GM21447 (cell line): ENCODE results near the gene PCNP.
A peak's percentile ranks its signal among the peaks of the same experiment; 100 is the strongest.
"Not testable (repeated sequence)": the region's sequence is repeated elsewhere in the genome, so short reads cannot be mapped to it uniquely, and the experiment has no call there.

Source experiments
- ATAC-seq: cut with Tn5 transposase; IDR thresholded peaks from one replicate; pipeline ENCODE4 v1.9.1; 2021; ENCODE audit not compliant: unreplicated experiment

Gene PCNP

GRCh38 chr3:101573449-101574387 is at the start of gene PCNP:
PCNP (plus strand) TSS chr3:101574180; CDS start chr3:101574216, 36 bp downstream.
- ATAC-seq = peak; percentile 87

DNA sequence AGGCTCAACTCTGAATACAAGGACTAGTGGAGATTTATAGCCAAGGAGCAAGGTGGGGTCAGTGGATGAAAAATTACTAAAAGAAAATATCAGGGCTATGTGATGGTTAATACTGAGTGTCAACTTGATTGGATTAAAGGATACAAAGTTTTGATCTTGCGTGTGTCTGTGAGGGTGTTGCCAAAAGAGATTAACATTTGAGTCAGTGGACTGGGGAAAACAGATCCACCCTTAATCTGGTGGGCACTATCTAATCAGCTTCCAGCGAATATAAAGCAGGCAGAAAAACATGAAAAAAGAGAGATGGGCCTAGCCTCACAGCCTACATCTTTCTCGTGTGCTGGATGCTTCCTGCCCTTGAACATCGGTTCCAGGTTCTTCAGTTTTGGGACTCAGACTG is 46.5 kb upstream of the PCNP start:
- ATAC-seq = no peak

DNA sequence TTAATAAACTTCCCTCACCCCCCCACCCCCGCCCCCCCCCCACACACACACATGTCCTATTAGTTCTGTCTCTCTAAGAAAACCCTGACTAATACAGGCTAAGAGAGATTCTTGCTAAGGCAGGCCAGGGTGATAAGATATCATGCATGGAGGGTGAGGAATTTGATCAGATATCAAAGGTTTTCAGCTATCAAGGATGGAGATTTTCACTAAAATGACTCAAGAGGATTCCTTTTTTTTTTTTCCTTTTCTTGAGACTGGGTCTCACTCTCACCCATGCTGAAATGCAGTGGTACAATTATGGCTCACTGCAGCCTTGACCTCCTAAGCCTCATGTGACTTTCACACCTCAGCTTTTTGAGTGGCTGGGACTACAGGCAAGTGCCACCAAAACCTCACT is 46.1 kb upstream of the PCNP start:
- ATAC-seq = no peak

DNA sequence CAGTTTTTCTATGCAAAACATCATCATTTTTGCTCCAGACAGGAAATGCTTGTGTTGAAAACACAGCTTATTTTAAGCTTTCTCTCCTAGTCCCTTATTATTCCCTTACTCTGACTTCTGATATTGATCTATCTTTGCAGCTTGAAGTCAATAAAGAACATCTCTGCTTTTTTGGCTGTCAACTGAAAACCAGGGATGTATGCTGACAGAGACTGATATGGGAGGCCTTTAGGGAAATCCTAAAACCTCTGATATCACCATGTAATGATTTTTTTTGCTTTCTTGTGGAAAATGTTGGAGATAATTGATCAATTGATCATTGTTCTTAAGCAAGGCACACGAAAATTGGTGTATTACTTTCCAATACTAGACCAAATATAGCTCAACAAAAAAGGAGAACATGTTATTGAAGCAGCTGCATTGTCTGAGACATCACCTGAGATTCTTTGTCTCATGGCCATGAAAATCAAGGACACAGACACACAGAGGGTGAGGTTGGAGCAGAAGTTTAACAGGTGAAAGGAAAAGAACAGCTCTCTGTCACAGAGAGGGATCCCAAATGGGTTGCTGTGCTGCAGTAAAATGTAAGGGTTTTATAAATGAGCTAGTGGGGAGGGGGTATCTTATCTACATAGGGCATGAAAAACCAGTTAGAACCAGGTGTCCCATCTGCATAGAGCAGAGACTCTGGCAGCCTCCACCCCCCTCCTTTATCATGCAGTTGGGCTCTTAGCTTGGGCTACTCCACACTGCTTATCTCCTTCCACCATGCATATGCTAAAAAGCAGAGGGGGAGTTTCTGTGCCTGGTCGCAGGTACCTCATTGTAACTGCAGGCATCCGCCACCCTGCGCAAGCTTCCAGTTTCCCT is 43.9 kb upstream of the PCNP start:
- no peak for ATAC-seq

GRCh38 chr3:101530686-101531047 is 43.3 kb upstream of the PCNP start:
- ATAC-seq = no peak

GRCh38 chr3:101531473-101532086 is 42.4 kb upstream of the PCNP start:
- no peak for ATAC-seq

DNA sequence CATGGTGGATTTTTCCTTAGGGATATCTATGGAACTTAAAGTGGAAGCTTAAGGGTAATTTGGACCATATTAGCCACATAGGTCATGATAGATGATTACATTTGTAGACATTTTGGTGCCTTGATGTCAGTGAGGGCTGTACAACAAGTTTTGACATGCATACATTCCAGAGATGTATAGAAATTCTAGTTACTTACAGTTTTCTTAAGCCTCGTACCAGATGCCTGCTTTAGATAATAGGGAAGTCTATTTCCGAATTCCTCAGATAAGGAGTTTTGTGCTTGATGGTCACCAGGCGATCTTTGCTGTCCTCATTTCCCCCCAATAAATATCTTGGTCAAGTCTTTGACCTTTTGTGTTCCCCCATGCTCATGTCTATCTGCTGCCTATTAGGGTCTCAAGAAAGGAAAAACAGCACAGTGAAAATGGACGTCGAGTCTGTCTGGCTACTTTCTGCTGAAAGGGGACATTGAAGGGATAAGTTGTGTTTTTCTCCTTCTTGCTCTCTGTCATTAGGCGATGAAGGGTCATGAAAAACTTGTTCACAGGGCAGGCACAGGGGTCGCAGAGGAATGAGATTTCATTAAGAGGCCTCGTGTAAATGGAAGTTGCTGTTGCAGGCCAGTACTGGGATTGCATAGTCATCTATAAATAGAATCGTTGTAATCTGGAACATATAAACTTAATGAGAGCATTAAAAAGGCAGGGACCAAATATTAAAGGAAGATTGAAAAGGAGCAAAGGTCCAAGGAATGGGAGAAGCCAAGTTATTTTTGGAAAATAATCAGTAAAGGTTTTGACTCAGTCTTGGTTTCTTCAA is 41.0 kb upstream of the PCNP start:
- no peak for ATAC-seq

DNA sequence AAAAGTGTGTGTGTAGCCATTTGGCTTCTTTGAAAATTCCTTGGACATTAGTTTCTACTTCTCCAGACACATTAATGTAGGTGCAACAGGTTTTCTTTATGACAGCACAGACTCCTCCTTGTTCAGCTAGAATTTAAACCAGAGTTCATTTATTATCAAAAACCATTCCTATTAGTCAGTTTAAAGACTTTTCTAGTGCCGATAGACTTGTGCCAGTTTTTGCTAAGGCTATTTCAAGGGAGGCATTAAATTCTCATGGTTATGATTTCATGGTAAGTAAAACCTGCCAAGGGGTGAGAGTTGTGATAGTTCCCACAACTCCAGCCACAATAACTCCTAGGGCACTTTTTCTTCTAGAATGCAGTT is 40.4 kb upstream of the PCNP start:
- ATAC-seq = no peak

- ATAC-seq = no peak
Observed at GRCh38 chr3:101535221-101535620, 38.8 kb upstream of the PCNP start.

GRCh38 chr3:101536266-101536665 is 37.7 kb upstream of the PCNP start:
- ATAC-seq = no peak

- ATAC-seq = not testable (repeated sequence)
Observed at GRCh38 chr3:101536955-101537354, 37.0 kb upstream of the PCNP start.

GRCh38 chr3:101542957-101543356 is 31.0 kb upstream of the PCNP start:
- no peak for ATAC-seq

GRCh38 chr3:101544161-101544850 is 29.7 kb upstream of the PCNP start:
- ATAC-seq = no peak

DNA sequence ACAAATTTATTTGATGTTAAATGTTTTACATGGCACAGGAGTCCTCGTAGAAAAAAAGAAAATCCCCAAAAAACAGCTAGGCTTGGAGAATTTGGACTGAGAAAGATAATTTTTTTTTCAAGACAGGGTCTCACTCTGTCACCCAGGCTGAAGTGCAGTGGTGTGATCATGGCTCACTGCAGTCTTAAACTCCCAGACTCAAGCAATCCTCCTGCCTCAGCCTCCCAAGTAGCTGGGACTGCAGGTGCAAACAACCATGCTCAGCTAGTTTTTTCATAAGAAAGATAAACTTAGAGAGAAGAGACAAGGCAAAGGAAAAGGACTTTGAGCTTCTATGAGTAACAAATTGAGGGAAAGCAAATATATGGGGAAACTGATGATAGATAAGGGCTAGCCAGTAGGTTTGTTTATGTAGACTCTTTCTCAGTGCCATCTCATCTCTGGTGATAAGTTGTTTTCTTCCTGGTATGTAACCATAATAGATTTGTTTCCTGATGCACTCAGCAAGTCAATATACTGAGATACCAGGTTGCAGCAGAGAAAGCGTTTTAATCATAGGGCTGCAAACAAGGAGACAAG is 25.4 kb upstream of the PCNP start:
- no peak for ATAC-seq

GRCh38 chr3:101549473-101549872 is 24.5 kb upstream of the PCNP start:
- ATAC-seq = no peak

DNA sequence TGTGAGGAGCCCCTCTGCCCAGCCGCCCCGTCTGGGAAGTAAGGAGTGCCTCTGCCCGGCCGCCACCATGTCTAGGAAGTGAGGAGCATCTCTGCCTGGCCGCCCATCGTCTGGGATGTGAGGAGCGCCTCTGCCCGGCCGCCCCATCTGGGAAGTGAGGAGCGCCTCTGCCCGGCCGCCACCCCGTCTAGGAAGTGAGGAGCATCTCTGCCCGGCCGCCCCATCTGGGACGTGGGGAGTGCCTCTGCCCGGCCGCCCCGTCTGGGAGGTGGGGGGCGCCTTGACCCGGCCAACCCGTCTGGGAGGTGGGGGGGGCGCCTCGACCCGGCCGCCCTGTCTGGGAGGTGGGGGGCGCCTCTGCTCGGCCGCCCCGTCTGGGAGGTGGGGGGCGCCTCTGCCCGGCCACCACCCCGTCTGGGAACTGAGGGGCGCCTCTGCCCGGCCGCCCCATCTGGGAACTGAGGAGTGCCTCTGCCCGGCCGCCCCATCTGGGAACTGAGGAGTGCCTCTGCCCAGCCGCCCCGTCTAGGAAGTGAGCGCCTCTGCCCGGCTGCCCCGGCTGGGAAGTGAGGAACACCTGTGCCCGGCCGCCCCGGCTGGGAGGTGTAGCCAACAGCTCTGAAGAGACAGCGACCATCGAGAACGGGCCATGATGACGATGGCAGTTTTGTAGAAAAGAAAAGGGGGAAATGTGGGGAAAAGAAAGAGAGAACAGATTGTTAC is 22.5 kb upstream of the PCNP start:
- ATAC-seq = not testable (repeated sequence)

DNA sequence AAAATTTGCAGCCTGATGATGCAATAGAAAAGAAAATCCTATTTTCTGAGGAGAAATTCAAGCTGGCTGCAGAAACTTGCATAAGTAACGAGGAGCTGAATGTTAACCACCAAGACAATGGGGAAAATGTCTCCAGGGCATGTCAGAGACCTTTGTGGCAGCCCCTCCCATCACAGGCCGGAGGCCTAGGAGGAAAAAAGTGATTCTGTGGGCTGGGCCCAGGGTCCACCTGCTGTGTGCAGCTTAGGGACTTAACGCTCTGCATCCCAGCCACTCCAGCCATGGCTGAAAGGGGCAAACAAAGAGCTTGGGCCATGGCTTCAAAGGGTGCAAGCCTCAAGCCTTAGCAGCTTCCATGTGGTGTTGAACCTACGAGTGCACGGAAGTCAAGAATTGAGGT is 20.6 kb upstream of the PCNP start:
- ATAC-seq = not testable (repeated sequence)

DNA sequence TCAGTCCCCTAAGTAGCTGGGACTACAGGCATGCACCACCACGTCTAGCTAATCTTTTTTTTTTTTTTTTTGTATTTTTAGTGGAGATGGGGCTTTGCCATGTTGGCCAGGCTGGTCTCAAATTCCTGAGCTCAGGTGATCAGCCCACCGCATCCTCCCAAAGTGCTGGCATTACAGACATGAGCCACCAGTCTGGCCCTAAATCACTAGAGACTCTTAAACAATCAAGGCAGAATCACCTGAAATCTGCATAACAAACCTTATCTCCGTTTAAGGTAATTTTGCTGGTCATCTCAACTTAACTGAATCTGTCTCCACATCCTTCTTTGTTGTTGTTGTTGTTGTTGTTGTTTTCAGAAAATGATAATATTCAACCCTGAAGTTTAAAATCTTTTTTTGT is 17.9 kb upstream of the PCNP start:
- no peak for ATAC-seq
